Measurements from ENCODE around the gene CAMTA2.
A peak's percentile ranks its signal among the peaks of the same experiment; 100 is the strongest.

Gene CAMTA2

DNA sequence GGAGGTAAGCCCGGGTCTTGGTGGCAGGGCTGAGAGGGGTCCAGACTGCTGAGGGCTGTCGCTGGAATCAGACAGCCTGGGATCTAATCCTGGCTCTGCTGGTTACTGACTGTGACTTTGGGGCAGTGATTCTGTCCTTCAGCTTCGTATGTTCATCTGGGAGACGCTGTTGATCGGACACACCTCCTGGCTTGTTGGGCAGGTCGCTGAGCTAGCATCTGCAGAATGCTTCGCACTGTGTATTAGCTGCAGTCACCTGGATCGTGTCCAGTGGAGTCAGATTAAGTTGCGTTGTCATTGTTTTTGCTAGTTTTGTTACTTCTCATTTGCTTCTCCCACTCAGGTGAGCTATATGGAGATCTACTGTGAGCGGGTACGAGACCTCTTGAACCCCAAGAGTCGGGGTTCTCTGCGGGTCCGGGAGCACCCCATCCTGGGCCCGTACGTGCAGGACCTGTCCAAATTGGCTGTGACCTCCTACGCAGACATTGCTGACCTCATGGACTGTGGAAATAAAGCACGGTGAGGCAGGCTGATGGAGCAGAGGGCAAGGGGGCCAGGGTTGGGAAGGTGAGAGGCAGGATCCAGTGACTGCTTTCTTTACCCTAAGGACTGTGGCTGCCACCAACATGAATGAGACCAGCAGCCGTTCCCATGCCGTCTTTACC is 14.8 kb upstream of the CAMTA2 start:
- Histone ChIP-seq H3K27me3 (ENCODE audit: control insufficient read depth in 1 of 2, insufficient read depth in 2 of 2, low read length in 2 of 2) (no peaks in the 10 kb centered on the region), H3K9me3 (ENCODE audit: control insufficient read depth in 1 of 2, low read length in 2 of 2) (no peaks in the 10 kb centered on the region), H3K4me3 (ENCODE audit: low read depth in 1 of 2, low read length in 2 of 2) (no peak overlapping the region), H3K27ac (ENCODE audit: low read depth, low read length) (no peak overlapping the region), H3K9ac (ENCODE audit: low read depth in 1 of 2, low read length in 2 of 2) (no peak overlapping the region), H3K4me1 (ENCODE audit: control insufficient read depth in 1 of 2, insufficient read depth in 2 of 2, low read length in 2 of 2) (peaks cover 20 to 21% of the 10 kb centered on the region in 2 donors), H3K36me3 (ENCODE audit: control insufficient read depth in 1 of 2, insufficient read depth in 2 of 2, low read length in 2 of 2) (peaks cover 56 to 64% of the 10 kb centered on the region in 2 donors)

DNA sequence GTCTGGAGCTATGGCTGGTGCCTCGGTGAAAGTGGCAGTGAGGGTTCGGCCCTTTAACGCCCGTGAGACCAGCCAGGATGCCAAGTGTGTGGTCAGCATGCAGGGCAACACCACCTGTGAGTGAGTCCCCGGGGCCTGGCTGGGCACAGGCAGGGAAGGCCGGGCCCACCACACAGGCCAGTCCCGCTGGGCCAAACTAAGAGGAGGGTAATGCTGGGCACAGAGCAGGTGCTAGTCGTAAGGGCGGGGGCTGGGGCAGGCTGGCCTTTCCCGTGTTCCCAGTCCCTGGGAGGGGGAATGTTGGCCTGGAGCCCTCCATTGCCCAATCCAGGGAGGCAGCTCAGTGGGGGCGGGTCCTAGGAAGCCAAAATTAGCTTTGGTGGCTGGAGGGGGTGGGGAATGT is 12.8 kb upstream of the CAMTA2 start:
- H3K4me3 ChIP-seq (ENCODE audit: low read depth in 1 of 2, low read length in 2 of 2), result peak overlapping the region in 1 of 2 donors; percentile 98
- H3K9me3 ChIP-seq (ENCODE audit: control insufficient read depth in 1 of 2, low read length in 2 of 2), result no peaks in the 10 kb centered on the region
- peaks cover 25 to 27% of the 10 kb centered on the region in 2 donors for H3K4me1 ChIP-seq (ENCODE audit: control insufficient read depth in 1 of 2, insufficient read depth in 2 of 2, low read length in 2 of 2)
- H3K27me3 ChIP-seq (ENCODE audit: control insufficient read depth in 1 of 2, insufficient read depth in 2 of 2, low read length in 2 of 2), result no peaks in the 10 kb centered on the region
- H3K36me3 ChIP-seq (ENCODE audit: control insufficient read depth in 1 of 2, insufficient read depth in 2 of 2, low read length in 2 of 2), result peaks cover 44 to 45% of the 10 kb centered on the region in 2 donors
- H3K9ac ChIP-seq (ENCODE audit: low read depth in 1 of 2, low read length in 2 of 2), result peak overlapping the region in 1 of 2 donors; percentile 93
- H3K27ac ChIP-seq (ENCODE audit: low read depth, low read length), result no peak overlapping the region

DNA sequence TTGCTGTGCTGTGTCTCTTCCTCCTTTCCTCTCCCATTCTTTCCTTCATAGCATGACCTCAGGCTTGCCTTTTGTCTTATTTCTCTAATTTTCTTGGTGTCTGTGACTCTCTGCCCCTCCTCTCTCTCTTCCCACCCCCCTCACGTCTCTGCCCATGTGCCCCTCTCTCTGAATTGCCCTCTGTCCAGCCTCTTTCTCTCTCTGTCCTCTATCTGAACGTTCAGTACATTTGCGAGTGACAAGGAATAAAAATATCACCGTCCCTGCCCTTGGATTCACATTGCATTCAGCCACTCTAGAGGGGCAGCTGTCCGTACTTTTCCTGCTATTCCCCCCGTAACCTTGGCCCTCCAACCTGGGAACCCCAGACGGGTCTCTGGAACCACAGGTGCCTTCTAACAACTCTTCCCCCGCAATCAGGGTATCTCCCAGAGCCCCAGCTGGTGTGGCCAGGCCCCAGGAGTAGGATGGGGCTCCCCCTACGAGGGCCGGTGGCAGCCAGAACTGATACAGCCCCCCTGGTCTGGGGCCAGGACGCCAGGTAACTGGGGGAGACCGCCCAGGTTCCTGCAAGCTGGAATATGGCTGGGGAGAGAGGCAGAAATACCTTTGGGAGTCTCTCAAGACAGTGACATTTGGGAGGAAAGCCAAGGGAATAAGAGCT is 12.1 kb upstream of the CAMTA2 start:
- Histone ChIP-seq H3K27ac (ENCODE audit: low read depth, low read length) (peak overlapping the region; percentile 50), H3K4me3 (ENCODE audit: low read depth in 1 of 2, low read length in 2 of 2) (peak overlapping the region; percentile 98), H3K9ac (ENCODE audit: low read depth in 1 of 2, low read length in 2 of 2) (peak overlapping the region; percentile 87 to 93)

DNA sequence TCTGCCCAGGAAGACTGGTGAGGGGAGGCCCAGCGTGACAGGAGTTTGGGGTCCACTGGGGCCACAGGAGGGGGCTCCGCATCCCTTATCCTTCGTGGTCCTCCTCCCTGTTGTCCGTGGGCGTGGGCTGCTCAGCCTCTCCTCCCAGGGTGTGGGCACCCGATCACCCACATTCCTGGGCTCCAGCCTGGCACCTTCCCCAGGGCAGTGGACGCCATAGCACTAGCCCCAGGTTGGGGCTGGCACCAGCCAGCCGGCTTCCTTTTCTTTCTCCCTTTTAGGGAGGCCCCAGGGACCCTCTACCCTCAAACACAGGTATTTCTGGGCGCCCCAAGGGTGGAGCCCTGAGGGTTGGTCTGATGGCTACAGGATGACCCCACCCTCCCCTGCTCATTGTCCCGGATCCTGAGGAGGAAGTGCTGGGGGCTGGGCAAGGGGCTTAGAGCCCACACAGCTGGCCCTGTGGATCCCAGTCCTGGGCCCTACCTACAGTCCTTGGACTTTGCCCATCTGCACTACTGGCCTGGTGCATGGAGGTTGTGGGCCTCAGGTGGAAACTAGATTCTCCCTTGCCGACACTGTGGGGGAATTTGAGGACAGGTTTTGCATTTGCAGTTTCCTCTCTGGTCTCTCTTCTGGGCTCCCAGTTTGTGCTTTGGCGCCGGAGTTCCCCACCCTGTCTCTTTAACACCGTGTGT is 11.4 kb upstream of the CAMTA2 start:
- Histone ChIP-seq H3K27ac (ENCODE audit: low read depth, low read length) (peak overlapping the region; percentile 50), H3K9ac (ENCODE audit: low read depth in 1 of 2, low read length in 2 of 2) (peak overlapping the region; percentile 87 to 93), H3K4me1 (ENCODE audit: control insufficient read depth in 1 of 2, insufficient read depth in 2 of 2, low read length in 2 of 2) (peaks cover 25 to 27% of the 10 kb centered on the region in 2 donors), H3K36me3 (ENCODE audit: control insufficient read depth in 1 of 2, insufficient read depth in 2 of 2, low read length in 2 of 2) (peaks cover 30 to 31% of the 10 kb centered on the region in 2 donors), H3K9me3 (ENCODE audit: control insufficient read depth in 1 of 2, low read length in 2 of 2) (no peaks in the 10 kb centered on the region), H3K27me3 (ENCODE audit: control insufficient read depth in 1 of 2, insufficient read depth in 2 of 2, low read length in 2 of 2) (no peaks in the 10 kb centered on the region), H3K4me3 (ENCODE audit: low read depth in 1 of 2, low read length in 2 of 2) (peak overlapping the region; percentile 98)

More for the DNA sequence above, 12.1 kb upstream of the CAMTA2 start:
- no peaks in the 10 kb centered on the region for H3K27me3 ChIP-seq (ENCODE audit: control insufficient read depth in 1 of 2, insufficient read depth in 2 of 2, low read length in 2 of 2)
- peaks cover 37 to 38% of the 10 kb centered on the region in 2 donors for H3K36me3 ChIP-seq (ENCODE audit: control insufficient read depth in 1 of 2, insufficient read depth in 2 of 2, low read length in 2 of 2)
- no peaks in the 10 kb centered on the region for H3K9me3 ChIP-seq (ENCODE audit: control insufficient read depth in 1 of 2, low read length in 2 of 2)
- peaks cover 25 to 27% of the 10 kb centered on the region in 2 donors for H3K4me1 ChIP-seq (ENCODE audit: control insufficient read depth in 1 of 2, insufficient read depth in 2 of 2, low read length in 2 of 2)

DNA sequence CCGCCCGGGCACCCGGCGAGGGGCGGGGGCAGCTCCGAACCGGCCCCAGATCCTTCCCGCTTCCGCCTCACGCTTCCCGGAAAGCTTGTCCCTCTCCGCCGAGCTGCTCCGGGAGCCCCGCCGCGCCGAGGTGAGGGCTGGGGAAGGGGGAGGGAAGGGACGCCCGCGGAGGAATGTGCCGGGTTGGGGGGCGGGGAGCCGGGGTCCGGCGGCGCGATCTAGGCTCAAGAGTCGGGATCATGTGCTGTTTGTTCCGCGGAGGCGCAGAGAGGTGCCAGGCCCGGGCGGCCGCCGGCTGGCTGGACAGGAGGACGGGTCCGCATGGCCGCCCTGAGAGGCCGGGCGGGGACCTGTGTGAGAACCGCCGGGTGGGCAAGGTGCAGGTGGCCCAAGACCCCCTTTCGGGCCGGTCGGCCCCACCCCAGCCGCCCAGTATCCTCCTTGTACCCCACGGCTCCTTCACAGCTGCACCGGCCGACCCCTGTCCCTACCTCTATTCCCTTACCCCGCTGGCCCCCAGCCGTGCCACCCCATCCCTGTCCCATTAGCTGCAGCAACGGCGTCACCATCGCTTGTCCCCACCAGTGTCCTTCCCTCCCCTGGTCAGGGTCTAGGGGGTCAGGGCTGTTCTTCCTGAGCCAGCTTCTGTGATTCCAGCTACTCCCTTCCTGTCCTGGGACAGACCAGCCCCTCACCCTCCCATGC is 10.7 kb upstream of the CAMTA2 start:
- Histone ChIP-seq H3K36me3 (ENCODE audit: control insufficient read depth in 1 of 2, insufficient read depth in 2 of 2, low read length in 2 of 2) (peaks cover 23 to 24% of the 10 kb centered on the region in 2 donors), H3K4me3 (ENCODE audit: low read depth in 1 of 2, low read length in 2 of 2) (peak overlapping the region; percentile 98), H3K4me1 (ENCODE audit: control insufficient read depth in 1 of 2, insufficient read depth in 2 of 2, low read length in 2 of 2) (peaks cover 25 to 27% of the 10 kb centered on the region in 2 donors), H3K27ac (ENCODE audit: low read depth, low read length) (peak overlapping the region; percentile 50), H3K27me3 (ENCODE audit: control insufficient read depth in 1 of 2, insufficient read depth in 2 of 2, low read length in 2 of 2) (no peaks in the 10 kb centered on the region), H3K9me3 (ENCODE audit: control insufficient read depth in 1 of 2, low read length in 2 of 2) (no peaks in the 10 kb centered on the region), H3K9ac (ENCODE audit: low read depth in 1 of 2, low read length in 2 of 2) (peak overlapping the region; percentile 87 to 93)

DNA sequence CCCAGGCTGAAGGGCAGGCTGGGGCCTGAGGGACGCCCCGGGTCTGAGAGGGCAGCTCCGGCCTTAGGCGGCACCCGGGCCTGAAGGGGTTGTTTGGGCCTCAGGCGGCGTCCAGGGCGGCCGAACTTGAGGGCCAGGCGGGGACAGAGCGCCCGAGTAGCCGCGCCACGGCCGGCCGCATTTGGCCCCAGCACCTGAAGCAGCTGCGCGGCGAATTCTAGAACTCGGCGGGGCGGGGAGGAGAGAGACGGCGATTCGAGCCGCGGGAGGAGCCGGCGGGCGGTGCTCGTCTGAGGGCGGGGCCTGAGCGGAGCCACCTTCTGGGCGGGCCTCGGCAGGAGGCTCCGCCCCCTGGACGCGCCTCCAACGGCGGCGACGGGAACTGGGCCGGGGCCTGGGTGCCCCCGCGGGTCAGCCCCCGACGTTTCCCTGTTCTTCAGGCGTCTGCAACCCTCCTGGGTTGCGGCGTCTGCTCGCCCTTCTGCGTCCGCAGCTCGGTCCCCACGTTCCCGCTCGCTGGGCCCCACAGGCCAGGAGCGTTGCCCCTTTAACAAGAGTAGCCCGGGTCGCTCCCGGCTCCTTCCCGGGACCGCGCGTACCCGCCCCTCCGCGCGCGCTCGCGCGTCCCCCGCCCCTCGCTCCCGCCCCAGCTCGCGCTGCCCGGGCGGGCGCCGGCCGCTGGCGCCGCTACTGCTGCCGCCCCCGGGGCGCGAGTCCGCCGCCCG is 10.0 kb upstream of the CAMTA2 start, which contains the start of the genes INCA1 and KIF1C:
INCA1 (minus strand) TSS at position 221 of the 725 bp plus-strand sequence. CDS start 3,085 bp downstream, outside the sequence.
KIF1C (plus strand) TSS at position 649 of the 725 bp plus-strand sequence. CDS start 2,297 bp downstream, outside the sequence.
- H3K36me3 ChIP-seq (ENCODE audit: control insufficient read depth in 1 of 2, insufficient read depth in 2 of 2, low read length in 2 of 2), result peaks cover 20% of the 10 kb centered on the region in 2 donors
- no peaks in the 10 kb centered on the region for H3K9me3 ChIP-seq (ENCODE audit: control insufficient read depth in 1 of 2, low read length in 2 of 2)
- peak within 1 kb of the TSS; percentile 98 for H3K4me3 ChIP-seq (ENCODE audit: low read depth in 1 of 2, low read length in 2 of 2)
- peak within 1 kb of the TSS; percentile 87 to 93 for H3K9ac ChIP-seq (ENCODE audit: low read depth in 1 of 2, low read length in 2 of 2)
- peaks cover 25 to 27% of the 10 kb centered on the region in 2 donors for H3K4me1 ChIP-seq (ENCODE audit: control insufficient read depth in 1 of 2, insufficient read depth in 2 of 2, low read length in 2 of 2)
- no peaks in the 10 kb centered on the region for H3K27me3 ChIP-seq (ENCODE audit: control insufficient read depth in 1 of 2, insufficient read depth in 2 of 2, low read length in 2 of 2)
- peak within 1 kb of the TSS; percentile 90 for H3K27ac ChIP-seq (ENCODE audit: low read depth, low read length)

DNA sequence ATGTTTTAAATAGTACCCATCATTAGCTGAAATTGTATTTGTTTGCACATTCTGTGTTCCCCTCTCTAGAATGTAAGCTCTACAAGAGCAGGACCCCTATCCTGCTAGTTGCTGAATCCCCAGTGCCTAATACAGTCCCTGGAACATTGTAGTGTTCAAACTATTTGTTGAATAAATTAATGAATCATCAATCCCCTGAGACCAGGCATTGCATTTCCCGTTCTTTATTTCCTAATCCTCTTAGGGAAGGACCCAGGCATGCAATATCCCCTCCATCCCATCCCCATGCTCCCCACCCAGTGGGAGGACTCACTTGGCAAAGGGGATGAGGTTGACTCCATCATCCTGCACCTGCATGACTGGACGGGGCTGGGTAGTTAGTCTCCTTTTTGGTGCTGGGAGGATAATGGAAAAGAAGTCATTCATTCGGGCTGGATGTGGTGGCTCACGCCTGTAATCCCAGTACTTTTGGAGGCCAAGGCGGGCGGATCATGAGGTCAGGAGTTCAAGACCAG is 6.7 kb upstream of the CAMTA2 start:
- H3K9me3 ChIP-seq (ENCODE audit: control insufficient read depth in 1 of 2, low read length in 2 of 2), result no peaks in the 10 kb centered on the region
- H3K27ac ChIP-seq (ENCODE audit: low read depth, low read length), result no peak overlapping the region
- peaks cover 0 to 3% of the 10 kb centered on the region in 2 donors for H3K36me3 ChIP-seq (ENCODE audit: control insufficient read depth in 1 of 2, insufficient read depth in 2 of 2, low read length in 2 of 2)
- H3K4me1 ChIP-seq (ENCODE audit: control insufficient read depth in 1 of 2, insufficient read depth in 2 of 2, low read length in 2 of 2), result peaks cover 12% of the 10 kb centered on the region in 2 donors
- no peaks in the 10 kb centered on the region for H3K27me3 ChIP-seq (ENCODE audit: control insufficient read depth in 1 of 2, insufficient read depth in 2 of 2, low read length in 2 of 2)
- no peak overlapping the region for H3K4me3 ChIP-seq (ENCODE audit: low read depth in 1 of 2, low read length in 2 of 2)
- H3K9ac ChIP-seq (ENCODE audit: low read depth in 1 of 2, low read length in 2 of 2), result no peak overlapping the region

DNA sequence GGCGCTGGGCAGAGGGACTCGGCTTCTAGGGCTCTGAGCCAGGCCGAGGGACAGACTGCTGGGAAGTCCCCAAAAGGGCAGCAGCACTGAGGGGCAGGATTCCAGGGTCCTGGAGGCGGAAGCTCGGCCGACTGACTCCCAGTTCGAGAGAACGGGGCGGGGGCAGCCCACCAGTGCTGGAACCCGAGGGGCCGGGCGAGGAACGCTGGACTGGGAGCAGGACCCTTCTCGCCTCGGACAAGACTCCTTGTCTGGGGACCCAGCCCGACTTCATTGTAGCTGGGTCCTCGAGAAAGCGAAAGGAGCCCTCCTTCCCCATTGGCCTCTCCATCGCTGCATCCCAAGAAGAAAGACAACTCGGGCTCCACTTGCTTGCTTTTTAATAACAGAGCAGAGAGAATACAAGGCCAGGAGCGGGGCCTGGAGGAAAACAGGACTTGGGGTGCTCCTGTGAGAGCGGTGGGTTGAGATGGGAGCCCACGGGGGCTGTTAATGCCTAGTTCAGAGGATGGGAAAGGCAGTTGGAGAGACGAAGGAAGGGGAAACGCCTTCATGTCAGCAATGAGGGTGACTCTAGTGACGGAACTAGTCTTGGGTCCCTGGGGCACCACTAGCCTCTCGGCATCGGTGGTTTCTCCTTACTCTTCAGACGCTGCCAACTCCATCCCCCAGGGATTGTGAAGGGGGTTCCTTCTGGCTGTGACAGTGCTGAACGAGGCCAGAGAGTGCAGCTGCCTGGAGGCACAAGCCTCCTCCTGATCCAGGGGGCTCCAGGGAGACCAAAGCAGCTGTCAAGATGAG is 492 bp upstream of the CAMTA2 start:
- Histone ChIP-seq H3K4me1 (ENCODE audit: control insufficient read depth in 1 of 2, insufficient read depth in 2 of 2, low read length in 2 of 2) (peaks cover 24 to 25% of the 10 kb centered on the region in 2 donors), H3K27ac (ENCODE audit: low read depth, low read length) (peak overlapping the region; percentile 94), H3K9me3 (ENCODE audit: control insufficient read depth in 1 of 2, low read length in 2 of 2) (no peaks in the 10 kb centered on the region), H3K9ac (ENCODE audit: low read depth in 1 of 2, low read length in 2 of 2) (peak overlapping the region; percentile 90 to 91), H3K4me3 (ENCODE audit: low read depth in 1 of 2, low read length in 2 of 2) (peak overlapping the region; percentile 92 to 95), H3K27me3 (ENCODE audit: control insufficient read depth in 1 of 2, insufficient read depth in 2 of 2, low read length in 2 of 2) (no peaks in the 10 kb centered on the region), H3K36me3 (ENCODE audit: control insufficient read depth in 1 of 2, insufficient read depth in 2 of 2, low read length in 2 of 2) (peaks cover 1 to 11% of the 10 kb centered on the region in 2 donors)

Data from duodenal mucosa (tissue), 2 donors.